GM12878 (cell line): ENCODE data around the gene HCST. TPM values are rescaled to one million over a fixed set of nuclear protein-coding genes. Genes with fewer than 3 reads are reported as not detected.

ENCODE experiments used
- ATAC-seq: fragments of 200-7000 bp; cut with Tn5 transposase; 3 replicates; pipeline ENCODE4 v1.9.1; 2020; ENCODE audit warnings: mild to moderate bottlenecking, moderate library complexity
- BruUV-seq: library from RNA; stranded (reverse); fragments of 400-500 nt; replicated peaks from 2 replicates; lab custom pipeline; 2021; lab: Mats Ljungman, UMichigan
- CTCF ChIA-PET: fragments of 300-600 bp; sonication (Branson Sonifier 250); formaldehyde crosslinking; extraction: SDS; loops from one replicate; lab custom pipeline; 2021; ENCODE audit warnings: inconsistent platforms; lab: Yijun Ruan, JAX
- POLR2A ChIA-PET: fragments of 350-600 bp; formaldehyde crosslinking; extraction: SDS; loops from one replicate; lab custom pipeline; 2021; ENCODE audit warnings: inconsistent platforms; lab: Charles Lee
- RAD21 ChIA-PET: fragments of 300-600 bp; sonication (Branson Sonifier 250); formaldehyde crosslinking; loops from one replicate; lab custom pipeline; 2023; ENCODE audit warnings: antibody characterized with exemption; ENCODE audit not compliant: unreplicated experiment; lab: Charles Lee
- SMC1A ChIA-PET: fragments of 300-600 bp; sonication (Branson Sonifier 250); formaldehyde crosslinking; loops from one replicate; lab custom pipeline; 2023; ENCODE audit not compliant: unreplicated experiment, uncharacterized antibody; lab: Charles Lee
- DNase-seq: peaks from one replicate; pipeline ENCODE4 v3.0.0-alpha.2; 2011; ENCODE audit warnings: low read depth, low spot score
- FAIRE-seq: peaks from 3 replicates; lab custom pipeline; 2011; peaks lifted over from hg19 to GRCh38; lab: Jason Lieb, UNC
- H2AFZ ChIP-seq: 2 replicates; pipeline ENCODE4 v1.6.0; 2011; ENCODE audit warnings: low read depth, low read length, control low read depth; ENCODE audit not compliant: control insufficient read depth
- H3K27ac ChIP-seq: 2 replicates; pipeline ENCODE4 v1.5.1; 2011; ENCODE audit warnings: control low read depth; ENCODE audit not compliant: control insufficient read depth, insufficient read depth
- H3K27me3 ChIP-seq, 2 experiments: replicated peaks in 1 of 2; 2 replicates each; pipeline versions ENCODE4 v1.6.0 to v1.6.1; 2011; ENCODE audit warnings: low read length in 1 of 2; ENCODE audit not compliant: control insufficient read depth in 2 of 2, insufficient read depth in 2 of 2
- H3K36me3 ChIP-seq, 2 experiments: 2 replicates each; pipeline ENCODE4 v1.5.1; 2011; ENCODE audit warnings: low read length in 1 of 2; ENCODE audit not compliant: control insufficient read depth in 2 of 2, insufficient read depth in 2 of 2
- H3K4me1 ChIP-seq: 2 replicates; pipeline ENCODE4 v1.6.1; 2011; ENCODE audit warnings: mild to moderate bottlenecking, low read length, moderate library complexity, mixed read lengths; ENCODE audit not compliant: control insufficient read depth, insufficient read depth
- H3K4me2 ChIP-seq: 2 replicates; pipeline ENCODE4 v1.6.0; 2011; ENCODE audit warnings: control low read depth; ENCODE audit not compliant: control insufficient read depth, insufficient read depth
- H3K4me3 ChIP-seq: fragments of 200-600 bp; sonication (generic); 2 replicates; pipeline ENCODE4 v1.5.1; 2016
- H3K79me2 ChIP-seq: 2 replicates; pipeline ENCODE4 v1.6.0; 2011; ENCODE audit warnings: low read length; ENCODE audit not compliant: control insufficient read depth, insufficient read depth
- H3K9ac ChIP-seq: 2 replicates; pipeline ENCODE4 v1.8.0; 2011; ENCODE audit warnings: low read length, control low read depth, mixed read lengths; ENCODE audit not compliant: control insufficient read depth, insufficient read depth
- H3K9me3 ChIP-seq: replicated peaks from 3 replicates; pipeline ENCODE4 v1.5.1; 2011; ENCODE audit warnings: mild to moderate bottlenecking, low read length; ENCODE audit not compliant: control insufficient read depth, insufficient read depth
- H4K20me1 ChIP-seq: 2 replicates; pipeline ENCODE4 v1.6.0; 2011; ENCODE audit not compliant: control insufficient read depth, insufficient read depth
- ATF7 ChIP-seq: fragments of 450-650 bp; IDR thresholded peaks from 2 replicates; pipeline ENCODE4 v1.6.1; 2016; ENCODE audit warnings: low read depth, mild to moderate bottlenecking
- CBFB ChIP-seq: IDR thresholded peaks from 2 replicates; pipeline ENCODE4 v1.6.1; 2016; ENCODE audit warnings: antibody characterized with exemption, low read depth
- CHD1 ChIP-seq: IDR thresholded peaks from 2 replicates; pipeline ENCODE4 v1.6.1; 2012; ENCODE audit warnings: low read depth, low read length, improper control_type of control experiment
- CHD2 ChIP-seq: IDR thresholded peaks from 2 replicates; pipeline ENCODE4 v1.6.1; 2011; ENCODE audit warnings: low read depth, low read length, improper control_type of control experiment, borderline replicate concordance
- HDAC6 ChIP-seq: fragments of 200-600 bp; sonication (generic); IDR thresholded peaks from one replicate; pipeline ENCODE4 v1.8.0; 2017; ENCODE audit warnings: antibody characterized with exemption; ENCODE audit not compliant: unreplicated experiment
- MTA2 ChIP-seq: fragments of 450-650 bp; IDR thresholded peaks from 2 replicates; pipeline ENCODE4 v1.6.1; 2016; ENCODE audit warnings: low read depth, mild to moderate bottlenecking, moderate library complexity
- NBN ChIP-seq: fragments of 450-650 bp; IDR thresholded peaks from 2 replicates; pipeline ENCODE4 v1.6.1; 2016
- NFXL1 ChIP-seq: fragments of 450-650 bp; IDR thresholded peaks from 2 replicates; pipeline ENCODE4 v1.6.1; 2017; ENCODE audit warnings: antibody characterized with exemption, mild to moderate bottlenecking, borderline replicate concordance
- POU2F2 ChIP-seq: IDR thresholded peaks from 3 replicates; pipeline ENCODE4 v1.6.1; 2011; ENCODE audit warnings: low read depth, mild to moderate bottlenecking, low read length, borderline replicate concordance
- SMARCA5 ChIP-seq: fragments of 450-650 bp; IDR thresholded peaks from 2 replicates; pipeline ENCODE4 v1.6.1; 2017; ENCODE audit warnings: mild to moderate bottlenecking
- YY1 ChIP-seq: IDR thresholded peaks from 2 replicates; pipeline ENCODE4 v1.6.1; 2011; ENCODE audit warnings: low read depth, mild to moderate bottlenecking, low read length
- ZNF207 ChIP-seq: fragments of 450-650 bp; IDR thresholded peaks from 2 replicates; pipeline ENCODE4 v1.6.1; 2014; ENCODE audit warnings: antibody characterized with exemption, mild to moderate bottlenecking, borderline replicate concordance
- ZNF217 ChIP-seq: fragments of 450-650 bp; IDR thresholded peaks from 2 replicates; pipeline ENCODE4 v1.6.1; 2017; ENCODE audit warnings: antibody characterized with exemption, mild to moderate bottlenecking
- WGBS: methylation state at CpG from one replicate; pipeline ENCODE4 v1.1.6; 2016; ENCODE audit warnings: low lambda C conversion rate; ENCODE audit not compliant: insufficient replicate concordance, insufficient coverage; ENCODE audit errors: missing lambda C conversion rate; 5-methylcytosine and 5-hydroxymethylcytosine counted together
- in situ Hi-C: fragments of 300-500 bp; cut with MboI; formaldehyde crosslinking; loops from 9 replicates; pipeline ENCODE4 v1.14.3; 2018; ENCODE audit warnings: mixed read lengths
- intact Hi-C: fragments of 100-400 bp; cut with micrococcal nuclease; formaldehyde crosslinking; loops from one replicate; pipeline ENCODE4 v1.14.2; 2022; ENCODE audit not compliant: unreplicated experiment
- polyA plus RNA-seq, 11 experiments: library from polyadenylated mRNA; depleted of rRNA in 4 of 11; unstranded in 6 of 11; stranded (reverse) in 5 of 11; fragments of >200 nt; fragmentation: Nextera tagmentation in 4 of 11; fragmentation: Illumina TruSeq in 1 of 11; extraction: Ambion mirVana in 4 of 11; extraction: Trizol in 1 of 11; gene quantifications; 1 replicate in 1 of 11; 2 replicates in 10 of 11; pipeline versions ENCODE4 v1.2.1 to v1.2.3, GENCODE V29; 2011 to 2016; ENCODE audit warnings: inconsistent platforms in 2 of 11, missing spikeins in 2 of 11, low read depth in 1 of 11
- total RNA-seq, 4 experiments: library from RNA; depleted of rRNA in 3 of 4; stranded (reverse); fragments of >200 nt in 3 of 4; fragmentation: Illumina TruSeq in 1 of 4; extraction: Trizol in 1 of 4; gene quantifications; 2 replicates each; pipeline versions ENCODE4 v1.2.1 to v1.2.3, GENCODE V29; 2013 to 2021
- TF ChIP-seq, protein P1 (sequence below): fragments of 450-650 bp; IDR thresholded peaks from 2 replicates; pipeline ENCODE4 v1.6.1; 2018; ENCODE audit warnings: mild to moderate bottlenecking, low read depth, moderate library complexity; ENCODE audit not compliant: partially characterized antibody
- TF ChIP-seq, protein P2 (sequence below): fragments of 450-650 bp; formaldehyde crosslinking; IDR thresholded peaks from 2 replicates; pipeline ENCODE4 v1.4.0; 2020; ENCODE audit warnings: mild to moderate bottlenecking, moderate library complexity

HCST gene
- total and polyA plus RNA-seq, 10 of the 15 experiments (the other 5 are each of a cell fraction or from before 2014, with no cell fraction given), result 7.5 to 79.6 (median 33.6) TPM

DNA sequence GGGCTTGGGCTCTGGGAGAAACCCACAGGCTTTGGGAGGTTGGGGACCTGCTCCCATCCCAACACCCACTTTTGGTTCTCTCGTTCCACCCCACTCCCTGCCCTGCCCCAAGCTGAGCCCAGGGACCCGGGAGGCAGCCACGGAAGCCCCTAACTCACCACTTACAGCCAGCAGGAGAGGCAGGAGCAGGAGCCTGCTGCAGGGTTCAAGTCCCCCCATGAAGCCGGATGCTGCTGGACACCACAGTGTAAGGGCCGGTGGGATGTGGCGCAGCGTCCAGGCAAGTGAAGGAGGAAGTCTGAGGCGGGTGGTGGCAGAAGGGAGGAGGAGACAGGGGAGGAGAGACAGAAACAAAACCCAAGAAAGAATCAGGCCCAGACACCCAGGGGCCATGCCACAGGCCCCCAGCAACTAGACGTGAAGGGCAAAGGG, 5.7 kb downstream of the HCST start, which contains the start of gene TYROBP (continued):
- TF ChIP-seq, protein P1, sequence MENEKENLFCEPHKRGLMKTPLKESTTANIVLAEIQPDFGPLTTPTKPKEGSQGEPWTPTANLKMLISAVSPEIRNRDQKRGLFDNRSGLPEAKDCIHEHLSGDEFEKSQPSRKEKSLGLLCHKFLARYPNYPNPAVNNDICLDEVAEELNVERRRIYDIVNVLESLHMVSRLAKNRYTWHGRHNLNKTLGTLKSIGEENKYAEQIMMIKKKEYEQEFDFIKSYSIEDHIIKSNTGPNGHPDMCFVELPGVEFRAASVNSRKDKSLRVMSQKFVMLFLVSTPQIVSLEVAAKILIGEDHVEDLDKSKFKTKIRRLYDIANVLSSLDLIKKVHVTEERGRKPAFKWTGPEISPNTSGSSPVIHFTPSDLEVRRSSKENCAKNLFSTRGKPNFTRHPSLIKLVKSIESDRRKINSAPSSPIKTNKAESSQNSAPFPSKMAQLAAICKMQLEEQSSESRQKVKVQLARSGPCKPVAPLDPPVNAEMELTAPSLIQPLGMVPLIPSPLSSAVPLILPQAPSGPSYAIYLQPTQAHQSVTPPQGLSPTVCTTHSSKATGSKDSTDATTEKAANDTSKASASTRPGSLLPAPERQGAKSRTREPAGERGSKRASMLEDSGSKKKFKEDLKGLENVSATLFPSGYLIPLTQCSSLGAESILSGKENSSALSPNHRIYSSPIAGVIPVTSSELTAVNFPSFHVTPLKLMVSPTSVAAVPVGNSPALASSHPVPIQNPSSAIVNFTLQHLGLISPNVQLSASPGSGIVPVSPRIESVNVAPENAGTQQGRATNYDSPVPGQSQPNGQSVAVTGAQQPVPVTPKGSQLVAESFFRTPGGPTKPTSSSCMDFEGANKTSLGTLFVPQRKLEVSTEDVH, result no peak
- TF ChIP-seq, protein P2, sequence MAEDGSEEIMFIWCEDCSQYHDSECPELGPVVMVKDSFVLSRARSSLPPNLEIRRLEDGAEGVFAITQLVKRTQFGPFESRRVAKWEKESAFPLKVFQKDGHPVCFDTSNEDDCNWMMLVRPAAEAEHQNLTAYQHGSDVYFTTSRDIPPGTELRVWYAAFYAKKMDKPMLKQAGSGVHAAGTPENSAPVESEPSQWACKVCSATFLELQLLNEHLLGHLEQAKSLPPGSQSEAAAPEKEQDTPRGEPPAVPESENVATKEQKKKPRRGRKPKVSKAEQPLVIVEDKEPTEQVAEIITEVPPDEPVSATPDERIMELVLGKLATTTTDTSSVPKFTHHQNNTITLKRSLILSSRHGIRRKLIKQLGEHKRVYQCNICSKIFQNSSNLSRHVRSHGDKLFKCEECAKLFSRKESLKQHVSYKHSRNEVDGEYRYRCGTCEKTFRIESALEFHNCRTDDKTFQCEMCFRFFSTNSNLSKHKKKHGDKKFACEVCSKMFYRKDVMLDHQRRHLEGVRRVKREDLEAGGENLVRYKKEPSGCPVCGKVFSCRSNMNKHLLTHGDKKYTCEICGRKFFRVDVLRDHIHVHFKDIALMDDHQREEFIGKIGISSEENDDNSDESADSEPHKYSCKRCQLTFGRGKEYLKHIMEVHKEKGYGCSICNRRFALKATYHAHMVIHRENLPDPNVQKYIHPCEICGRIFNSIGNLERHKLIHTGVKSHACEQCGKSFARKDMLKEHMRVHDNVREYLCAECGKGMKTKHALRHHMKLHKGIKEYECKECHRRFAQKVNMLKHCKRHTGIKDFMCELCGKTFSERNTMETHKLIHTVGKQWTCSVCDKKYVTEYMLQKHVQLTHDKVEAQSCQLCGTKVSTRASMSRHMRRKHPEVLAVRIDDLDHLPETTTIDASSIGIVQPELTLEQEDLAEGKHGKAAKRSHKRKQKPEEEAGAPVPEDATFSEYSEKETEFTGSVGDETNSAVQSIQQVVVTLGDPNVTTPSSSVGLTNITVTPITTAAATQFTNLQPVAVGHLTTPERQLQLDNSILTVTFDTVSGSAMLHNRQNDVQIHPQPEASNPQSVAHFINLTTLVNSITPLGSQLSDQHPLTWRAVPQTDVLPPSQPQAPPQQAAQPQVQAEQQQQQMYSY (CRISPR knock-in tag), result no peak

DNA sequence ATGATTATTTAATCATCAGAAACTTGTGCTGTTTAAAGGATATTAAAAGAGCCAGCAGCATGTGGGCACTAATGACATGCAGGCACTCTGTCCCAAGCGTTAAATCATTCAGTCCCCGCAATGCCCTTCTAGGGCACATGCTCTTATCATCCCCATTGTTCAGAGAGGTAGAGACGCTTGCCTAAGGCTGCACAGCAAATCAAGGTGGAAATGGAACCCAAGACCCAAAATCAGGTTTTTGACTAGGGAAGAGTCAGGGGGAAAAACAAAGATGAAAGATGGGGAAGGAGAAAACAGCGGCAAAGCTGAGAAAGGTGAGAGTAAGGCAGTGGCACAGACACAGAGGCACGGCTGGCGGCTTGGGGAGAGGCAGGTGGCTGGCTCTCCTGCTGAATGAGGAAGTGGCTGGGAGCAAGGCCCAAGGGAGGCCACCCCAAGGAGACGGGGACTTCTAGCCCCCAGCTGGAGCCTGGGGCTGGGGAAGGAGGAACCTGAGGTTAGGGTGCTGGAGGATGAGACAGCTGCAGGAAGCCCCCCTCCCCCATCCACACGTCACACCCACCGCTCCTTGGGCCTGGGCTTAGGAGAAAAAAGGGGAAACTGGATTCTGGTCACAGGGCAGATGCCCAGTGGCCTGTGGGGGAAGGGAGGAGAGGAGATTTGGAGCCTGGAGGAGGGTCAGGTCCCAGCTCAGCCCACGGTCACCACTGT, 6.8 kb downstream of the HCST start:
- FAIRE-seq (no peak), ATAC-seq (peak; percentile 78), DNase-seq (no peak)
- BruUV-seq, result no TSS peak
- whole genome bisulfite sequencing, result 44% methylated on average over 10 of the region's 10 CpGs
- H3K9ac ChIP-seq, result peak overlapping the region; percentile 67
- RAD21 ChIA-PET, result interaction anchor here (1.0 to 1.7 kb wide), 4 partner anchors 9 to 165 kb away, joined by 4 to 10 read pairs (median 5); partner anchors contain the start of gene NFKBID
- H3K27me3 ChIP-seq, result no peaks in the 10 kb centered on the region
- peak overlapping the region; percentile 84 for H3K4me2 ChIP-seq
- H3K79me2 ChIP-seq, result no peaks in the 10 kb centered on the region
- H3K4me3 ChIP-seq, result no peak overlapping the region
- intact Hi-C loops (no loop called here), in situ Hi-C loops (loop anchor here (10.0 kb wide), 1 partner anchor 574 kb away; no protein-coding TSS in a partner anchor)
- H4K20me1 ChIP-seq, result no peaks in the 10 kb centered on the region
- no peaks in the 10 kb centered on the region for H3K36me3 ChIP-seq
- POLR2A ChIA-PET, result interaction anchor here (0.7 to 1.3 kb wide), 4 partner anchors 9 to 26 kb away, joined by 3 to 6 read pairs (median 3); partner anchors contain the start of gene NFKBID
- peak overlapping the region; percentile 89 for H2AFZ ChIP-seq
- SMC1A ChIA-PET, result interaction anchor here (0.6 to 1.5 kb wide), 4 partner anchors 8 to 71 kb away, joined by 3 to 4 read pairs (median 3); no protein-coding TSS in a partner anchor
- CTCF ChIA-PET, result interaction anchor here (0.9 to 1.7 kb wide), 4 partner anchors 22 to 360 kb away, joined by 3 to 7 read pairs (median 4); partner anchors contain the start of gene ALKBH6
- no peaks in the 10 kb centered on the region for H3K9me3 ChIP-seq
- H3K27ac ChIP-seq, result peak overlapping the region; percentile 88
- peaks cover 55% of the 10 kb centered on the region for H3K4me1 ChIP-seq
- no peak for TF ChIP-seq HDAC6
- TF ChIP-seq CHD1, result no peak
- peak; percentile 63 for TF ChIP-seq ATF7
- TF ChIP-seq CHD2, result peak; percentile 89
- no peak; the same call in 1 of the 2 replicates for TF ChIP-seq NFXL1
- TF ChIP-seq POU2F2, result peak; percentile 32; the same call in 1 of the 3 replicates
- no peak for TF ChIP-seq ZNF207
- TF ChIP-seq SMARCA5, result peak; percentile 99
- peak; percentile 48; the same call in 1 of the 2 replicates for TF ChIP-seq CBFB
- 0 out of 2 replicates have a peak, but pooled peaks have one; percentile 12 for TF ChIP-seq YY1
- TF ChIP-seq ZNF217, result peak; percentile 95
- peak; percentile 80 for TF ChIP-seq MTA2
- TF ChIP-seq NBN, result peak; percentile 85; the same call in 1 of the 2 replicates
